Testis (tissue), 3 donors: ENCODE measurements around the gene TNNI2. TPM values are rescaled to one million over a fixed set of nuclear protein-coding genes. Genes with fewer than 3 reads are reported as not detected.

ENCODE experiments used
- DNase-seq: peaks from one replicate; pipeline ENCODE4 v3.0.0-alpha.2; 2019
- H3K27ac ChIP-seq, 2 donors: fragments of 200-600 bp; sonication (generic); one replicate each; pipeline ENCODE4 v1.5.1; 2019
- H3K27me3 ChIP-seq: fragments of 200-600 bp; sonication (generic); one replicate; pipeline ENCODE4 v1.5.1; 2019
- H3K36me3 ChIP-seq: fragments of 200-600 bp; sonication (generic); one replicate; pipeline ENCODE4 v1.5.1; 2017; ENCODE audit warnings: low read depth; ENCODE audit errors: missing control alignments
- H3K4me1 ChIP-seq: fragments of 200-600 bp; sonication (generic); one replicate; pipeline ENCODE4 v1.5.1; 2019
- H3K4me3 ChIP-seq, 2 donors: fragments of 200-600 bp; sonication (generic); one replicate each; pipeline ENCODE4 v1.5.1; 2017 to 2019
- H3K9me3 ChIP-seq: fragments of 200-600 bp; sonication (generic); one replicate; pipeline ENCODE4 v1.5.1; 2017
- CTCF ChIP-seq, 3 experiments: fragments of 450-650 bp in 2 of 3; fragments of 200-600 bp in 1 of 3; sonication (generic) in 1 of 3; IDR thresholded peaks; one replicate each; pipeline ENCODE4 v1.5.1; 2016 to 2019; ENCODE audit warnings: antibody characterized with exemption in 3 of 3, mild to moderate bottlenecking in 2 of 3, moderate library complexity in 1 of 3
- POLR2A ChIP-seq: fragments of 450-650 bp; IDR thresholded peaks from one replicate; pipeline ENCODE4 v1.6.1; 2017; ENCODE audit warnings: antibody characterized with exemption, mild to moderate bottlenecking, moderate library complexity
- WGBS, 2 donors: methylation state at CpG; one replicate each; pipeline ENCODE4 v1.1.5; 2018; 5-methylcytosine and 5-hydroxymethylcytosine counted together
- intact Hi-C: fragments of 100-400 bp; cut with DNase I; formaldehyde crosslinking; loops from one replicate; pipeline ENCODE4 v1.15.1; 2023; ENCODE audit warnings: low total_unique reads
- polyA plus RNA-seq: library from polyadenylated mRNA; stranded (reverse); fragments of 350-450 nt; fragmentation: Illumina TruSeq; extraction: RNeasy Lipid Tissue Mini Kit (QIAGEN cat#74804); gene quantifications from one replicate; pipeline ENCODE4 v1.2.3, GENCODE V29; 2014; ENCODE audit warnings: low read depth, low replicate concordance; ENCODE audit not compliant: insufficient read depth
- total RNA-seq, 2 donors: library from RNA; depleted of rRNA; stranded (reverse); fragments of >200 nt; gene quantifications; one replicate each; pipeline ENCODE4 v1.2.3, GENCODE V29; 2016

Gene TNNI2
- total and polyA plus RNA-seq, 3 donors from 2014 or later: 8.6 TPM; not detected in 2

GRCh38 chr11:1822648-1823375, 16.0 kb upstream of the TNNI2 start:
- WGBS, 2 donors: 79 to 89% methylated on average over 2 to 8 of the region's 8 CpGs
- H3K27me3 ChIP-seq: no peaks in the 10 kb centered on the region
- DNase-seq: no peak
- no peak overlapping the region for H3K4me3 ChIP-seq
- H3K36me3 ChIP-seq: no peaks in the 10 kb centered on the region
- TF ChIP-seq POLR2A: no peak
- no peak for TF ChIP-seq CTCF (IDR thresholded peaks at IDR 0.05)
- peaks cover 17% of the 10 kb centered on the region for H3K4me1 ChIP-seq
- no peaks in the 10 kb centered on the region for H3K9me3 ChIP-seq
- H3K27ac ChIP-seq: no peak overlapping the region
- intact Hi-C loops: no loop called here

GRCh38 chr11:1823376-1824220, 15.2 kb upstream of the TNNI2 start:
- DNase-seq: no peak
- 80 to 93% methylated on average over 4 to 16 of the region's 19 CpGs for WGBS, 2 donors
- Histone ChIP-seq H3K27me3 (no peaks in the 10 kb centered on the region), H3K36me3 (no peaks in the 10 kb centered on the region), H3K27ac (no peak overlapping the region), H3K4me3 (no peak overlapping the region), H3K4me1 (peaks cover 17% of the 10 kb centered on the region), H3K9me3 (no peaks in the 10 kb centered on the region)
- intact Hi-C loops: no loop called here
- no peak for TF ChIP-seq POLR2A
- no peak for TF ChIP-seq CTCF (IDR thresholded peaks at IDR 0.05)

GRCh38 chr11:1824221-1825038, 14.4 kb upstream of the TNNI2 start:
- TF ChIP-seq CTCF (IDR thresholded peaks at IDR 0.05) (no peak), POLR2A (no peak)
- peaks cover 17% of the 10 kb centered on the region for H3K4me1 ChIP-seq
- H3K27ac ChIP-seq: no peak overlapping the region
- no peaks in the 10 kb centered on the region for H3K9me3 ChIP-seq
- intact Hi-C loops: no loop called here
- no peaks in the 10 kb centered on the region for H3K36me3 ChIP-seq
- no peak overlapping the region for H3K4me3 ChIP-seq
- no peak for DNase-seq
- H3K27me3 ChIP-seq: no peaks in the 10 kb centered on the region
- WGBS, 2 donors: 94 to 95% methylated on average over 11 to 23 of the region's 23 CpGs

- Histone ChIP-seq H3K36me3 (no peaks in the 10 kb centered on the region), H3K4me3 (no peak overlapping the region), H3K9me3 (no peaks in the 10 kb centered on the region), H3K4me1 (peaks cover 17% of the 10 kb centered on the region), H3K27ac (no peak overlapping the region), H3K27me3 (no peaks in the 10 kb centered on the region)
- 78% methylated on average over 25 of the region's 26 CpGs; no CpG with 5 or more reads in 1 of the 2 donors for WGBS, 2 donors
- peak; percentile 52 for DNase-seq
- intact Hi-C loops: no loop called here
- TF ChIP-seq POLR2A (no peak), CTCF (IDR thresholded peaks at IDR 0.05) (peak in 2 of 3 experiments; percentile 7 to 20)
Measured at GRCh38 chr11:1825039-1825740, 13.6 kb upstream of the TNNI2 start.
